Smooth muscle cell (in vitro differentiated cells): ENCODE data around the gene PELI2. TPM values are rescaled to one million over a fixed set of nuclear protein-coding genes. Genes with fewer than 3 reads are reported as not detected.
A peak's percentile ranks its signal among the peaks of the same experiment; 100 is the strongest.

Source experiments
- DNase-seq: peaks from one replicate; lab custom pipeline; 2025; ENCODE audit not compliant: unreplicated experiment; lab: John Stamatoyannopoulos, UW
- H2AFZ ChIP-seq: fragments of 200-600 bp; sonication (generic); 2 replicates; pipeline ENCODE4 v1.6.0; 2016; ENCODE audit warnings: antibody characterized with exemption, low read depth, mild to moderate bottlenecking
- H3F3A ChIP-seq: fragments of 200-600 bp; sonication (generic); 2 replicates; pipeline ENCODE4 v1.6.0; 2017; ENCODE audit warnings: antibody characterized with exemption, low read depth
- H3K27ac ChIP-seq: fragments of 200-600 bp; sonication (generic); 2 replicates; pipeline ENCODE4 v1.5.1; 2016; ENCODE audit warnings: low read depth, mild to moderate bottlenecking
- H3K27me3 ChIP-seq: fragments of 200-600 bp; sonication (generic); 2 replicates; pipeline ENCODE4 v1.6.1; 2016; ENCODE audit warnings: low read depth, mild to moderate bottlenecking
- H3K36me3 ChIP-seq: fragments of 200-600 bp; sonication (generic); 2 replicates; pipeline ENCODE4 v1.5.1; 2016; ENCODE audit warnings: low read depth
- H3K4me1 ChIP-seq: fragments of 200-600 bp; sonication (generic); 2 replicates; pipeline ENCODE4 v1.5.1; 2016; ENCODE audit warnings: low read depth
- H3K4me2 ChIP-seq: fragments of 200-600 bp; sonication (generic); 2 replicates; pipeline ENCODE4 v1.6.0; 2016; ENCODE audit warnings: mild to moderate bottlenecking
- H3K4me3 ChIP-seq: fragments of 200-600 bp; sonication (generic); 2 replicates; pipeline ENCODE4 v1.5.1; 2016; ENCODE audit warnings: mild to moderate bottlenecking
- H3K79me2 ChIP-seq: fragments of 200-600 bp; sonication (generic); 2 replicates; pipeline ENCODE4 v1.6.0; 2016; ENCODE audit warnings: low read depth, mild to moderate bottlenecking
- H3K9ac ChIP-seq: fragments of 200-600 bp; sonication (generic); 2 replicates; pipeline ENCODE4 v1.6.0; 2016; ENCODE audit warnings: low read depth
- H3K9me3 ChIP-seq: fragments of 200-600 bp; sonication (generic); replicated peaks from 2 replicates; pipeline ENCODE4 v1.5.1; 2016; ENCODE audit warnings: low read depth
- H4K20me1 ChIP-seq: fragments of 200-600 bp; sonication (generic); 2 replicates; pipeline ENCODE4 v1.6.0; 2016; ENCODE audit warnings: low read depth
- WGBS: methylation state at CpG from one replicate; pipeline ENCODE4 v1.1.7; 2016; ENCODE audit warnings: low lambda C conversion rate; 5-methylcytosine and 5-hydroxymethylcytosine counted together
- polyA plus RNA-seq: library from polyadenylated mRNA; unstranded; fragments of >200 nt; fragmentation: Nextera tagmentation; extraction: Ambion mirVana; gene quantifications from 2 replicates; pipeline ENCODE4 v1.2.1, GENCODE V29; 2016
- total RNA-seq: library from RNA; depleted of rRNA; stranded (reverse); fragments of >200 nt; gene quantifications from 2 replicates; pipeline ENCODE4 v1.2.3, GENCODE V29; 2014
- TF ChIP-seq, protein P1 (sequence below): fragments of 200-600 bp; sonication (generic); IDR thresholded peaks from 2 replicates; pipeline ENCODE4 v1.5.1; 2017; ENCODE audit warnings: borderline replicate concordance, mild to moderate bottlenecking, antibody characterized with exemption; ENCODE audit not compliant: insufficient read depth, poor library complexity, severe bottlenecking

The PELI2 gene
- total and polyA plus RNA-seq, 2 experiments from 2014 or later = 4.6 to 9.1 TPM

DNA sequence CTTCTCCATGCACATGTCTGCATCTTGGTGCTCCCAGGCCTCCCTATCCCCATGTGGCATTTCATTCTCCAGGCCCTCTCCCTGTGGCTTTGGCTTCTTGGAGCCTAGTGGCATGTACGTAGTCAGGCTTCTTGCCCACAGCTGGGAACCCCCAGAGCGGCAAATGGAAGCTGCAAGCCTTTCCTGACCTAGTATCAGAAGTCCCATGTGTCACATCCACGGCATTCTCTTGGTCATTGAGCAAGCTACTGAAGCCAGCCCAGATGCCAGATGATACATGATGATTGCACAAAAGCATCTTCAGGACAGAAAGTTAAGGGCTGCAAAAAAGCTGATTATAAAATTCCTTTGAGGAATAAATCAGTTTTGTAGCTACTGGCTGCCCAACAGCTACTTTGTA, 154.9 kb downstream of the PELI2 start:
- no peak overlapping the region for H3K4me2 ChIP-seq
- H3F3A ChIP-seq = no peaks in the 10 kb centered on the region
- WGBS = 82% methylated on average over 3 of the region's 3 CpGs
- no peaks in the 10 kb centered on the region for H3K36me3 ChIP-seq
- TF ChIP-seq, protein P1, sequence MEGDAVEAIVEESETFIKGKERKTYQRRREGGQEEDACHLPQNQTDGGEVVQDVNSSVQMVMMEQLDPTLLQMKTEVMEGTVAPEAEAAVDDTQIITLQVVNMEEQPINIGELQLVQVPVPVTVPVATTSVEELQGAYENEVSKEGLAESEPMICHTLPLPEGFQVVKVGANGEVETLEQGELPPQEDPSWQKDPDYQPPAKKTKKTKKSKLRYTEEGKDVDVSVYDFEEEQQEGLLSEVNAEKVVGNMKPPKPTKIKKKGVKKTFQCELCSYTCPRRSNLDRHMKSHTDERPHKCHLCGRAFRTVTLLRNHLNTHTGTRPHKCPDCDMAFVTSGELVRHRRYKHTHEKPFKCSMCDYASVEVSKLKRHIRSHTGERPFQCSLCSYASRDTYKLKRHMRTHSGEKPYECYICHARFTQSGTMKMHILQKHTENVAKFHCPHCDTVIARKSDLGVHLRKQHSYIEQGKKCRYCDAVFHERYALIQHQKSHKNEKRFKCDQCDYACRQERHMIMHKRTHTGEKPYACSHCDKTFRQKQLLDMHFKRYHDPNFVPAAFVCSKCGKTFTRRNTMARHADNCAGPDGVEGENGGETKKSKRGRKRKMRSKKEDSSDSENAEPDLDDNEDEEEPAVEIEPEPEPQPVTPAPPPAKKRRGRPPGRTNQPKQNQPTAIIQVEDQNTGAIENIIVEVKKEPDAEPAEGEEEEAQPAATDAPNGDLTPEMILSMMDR = no peak
- no peaks in the 10 kb centered on the region for H3K4me1 ChIP-seq
- no peak overlapping the region for H3K4me3 ChIP-seq
- no peaks in the 10 kb centered on the region for H4K20me1 ChIP-seq
- no peak overlapping the region for H3K9ac ChIP-seq
- no peaks in the 10 kb centered on the region for H3K79me2 ChIP-seq
- H3K27me3 ChIP-seq = no peaks in the 10 kb centered on the region
- no peak for DNase-seq
- H3K27ac ChIP-seq = peak overlapping the region; percentile 87
- H2AFZ ChIP-seq = no peak overlapping the region
- H3K9me3 ChIP-seq = no peaks in the 10 kb centered on the region

DNA sequence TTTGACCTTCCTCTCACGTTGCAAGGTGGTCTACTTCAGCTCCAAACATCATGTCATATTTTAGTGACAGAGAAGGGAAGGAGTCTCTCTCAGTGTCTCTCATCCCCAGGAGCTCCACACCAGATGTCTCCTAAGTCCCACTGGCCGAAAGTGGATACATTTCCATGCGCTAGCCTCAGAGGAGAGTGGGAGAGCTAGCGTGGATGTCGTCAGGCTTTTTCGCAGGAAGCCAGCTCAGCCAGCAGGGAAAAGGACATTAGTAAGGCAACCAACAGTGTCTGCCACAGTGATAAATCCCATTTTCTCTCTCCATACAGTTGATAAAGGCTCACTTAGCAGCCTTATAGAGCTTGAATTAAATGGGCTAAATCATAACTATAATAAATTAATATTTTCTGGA, 155.7 kb downstream of the PELI2 start:
- 78% methylated on average over 6 of the region's 6 CpGs for WGBS
- H3F3A ChIP-seq = no peaks in the 10 kb centered on the region
- no peaks in the 10 kb centered on the region for H3K27me3 ChIP-seq
- H3K4me2 ChIP-seq = no peak overlapping the region
- H2AFZ ChIP-seq = no peak overlapping the region
- no peaks in the 10 kb centered on the region for H3K4me1 ChIP-seq
- TF ChIP-seq, protein P1 = no peak
- H3K4me3 ChIP-seq = no peak overlapping the region
- H3K9ac ChIP-seq = no peak overlapping the region
- H4K20me1 ChIP-seq = no peaks in the 10 kb centered on the region
- no peaks in the 10 kb centered on the region for H3K79me2 ChIP-seq
- no peak overlapping the region for H3K27ac ChIP-seq
- no peaks in the 10 kb centered on the region for H3K36me3 ChIP-seq
- no peaks in the 10 kb centered on the region for H3K9me3 ChIP-seq
- no peak for DNase-seq

DNA sequence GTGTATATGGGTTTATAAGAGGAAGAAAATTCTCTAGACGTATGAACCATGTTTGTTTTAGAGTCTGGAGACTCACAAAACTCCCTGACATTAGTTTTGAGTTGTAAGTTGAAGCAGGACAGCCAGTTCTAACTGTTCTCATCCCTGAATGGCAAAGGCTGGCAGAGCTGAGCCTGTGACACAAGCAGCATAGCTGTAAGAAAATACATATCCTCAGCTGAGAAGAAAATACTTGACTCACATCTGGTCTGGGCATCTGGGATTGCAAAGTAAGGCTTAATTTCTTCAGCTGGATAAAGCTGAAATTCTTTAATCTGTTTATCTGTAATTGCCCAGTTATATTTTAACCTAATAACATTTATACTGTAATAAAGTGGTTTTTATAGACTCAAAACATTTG, 156.3 kb downstream of the PELI2 start:
- TF ChIP-seq, protein P1 = no peak
- Histone ChIP-seq H3K79me2 (no peaks in the 10 kb centered on the region), H3K4me2 (no peak overlapping the region), H2AFZ (no peak overlapping the region), H3K9ac (no peak overlapping the region), H3K27me3 (no peaks in the 10 kb centered on the region), H4K20me1 (no peaks in the 10 kb centered on the region), H3K4me3 (no peak overlapping the region), H3K4me1 (no peaks in the 10 kb centered on the region), H3K36me3 (no peaks in the 10 kb centered on the region), H3K9me3 (no peaks in the 10 kb centered on the region), H3K27ac (no peak overlapping the region), H3F3A (no peaks in the 10 kb centered on the region)
- 81% methylated on average over 1 of the region's 1 CpG for WGBS
- DNase-seq = no peak

DNA sequence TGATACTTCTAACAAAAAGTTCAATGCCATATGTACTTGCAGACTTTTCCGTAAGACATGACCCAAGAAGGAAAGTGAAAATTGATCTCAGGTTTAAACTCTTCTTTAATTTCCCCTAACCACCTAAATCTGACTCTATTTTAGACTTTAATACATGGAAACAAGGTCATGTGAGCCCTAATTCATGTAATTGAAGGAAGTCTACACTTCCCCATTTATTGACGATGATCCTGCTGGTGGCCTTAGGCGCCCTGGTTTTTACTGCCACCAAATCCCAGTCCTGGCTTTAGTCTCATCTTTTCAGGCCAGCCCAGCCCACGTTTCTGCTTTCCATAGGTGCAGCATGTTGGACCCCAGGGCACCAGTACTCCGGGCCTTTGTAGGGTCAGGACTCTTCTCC, 157.9 kb downstream of the PELI2 start:
- H3K4me3 ChIP-seq = no peak overlapping the region
- H3K4me1 ChIP-seq = no peaks in the 10 kb centered on the region
- H2AFZ ChIP-seq = no peak overlapping the region
- H3K9ac ChIP-seq = no peak overlapping the region
- no peak overlapping the region for H3K4me2 ChIP-seq
- no peak for DNase-seq
- 96% methylated on average over 5 of the region's 5 CpGs for WGBS
- H3K27me3 ChIP-seq = no peaks in the 10 kb centered on the region
- no peaks in the 10 kb centered on the region for H3K79me2 ChIP-seq
- no peaks in the 10 kb centered on the region for H3F3A ChIP-seq
- no peaks in the 10 kb centered on the region for H3K36me3 ChIP-seq
- H4K20me1 ChIP-seq = no peaks in the 10 kb centered on the region
- no peaks in the 10 kb centered on the region for H3K9me3 ChIP-seq
- TF ChIP-seq, protein P1 = no peak
- H3K27ac ChIP-seq = no peak overlapping the region
